HG03175 (cell line): ENCODE data around the gene STPG4.

ENCODE experiments used
- ATAC-seq: cut with Tn5 transposase; IDR thresholded peaks from one replicate; pipeline ENCODE4 v1.9.1; 2021; ENCODE audit warnings: mild to moderate bottlenecking, moderate library complexity; ENCODE audit not compliant: unreplicated experiment

STPG4 gene

GRCh38 chr2:47056868-47057686 is 98.0 kb downstream of the STPG4 start:
- ATAC-seq, result no peak

GRCh38 chr2:47056374-47056773 is 98.7 kb downstream of the STPG4 start:
- ATAC-seq, result no peak

DNA sequence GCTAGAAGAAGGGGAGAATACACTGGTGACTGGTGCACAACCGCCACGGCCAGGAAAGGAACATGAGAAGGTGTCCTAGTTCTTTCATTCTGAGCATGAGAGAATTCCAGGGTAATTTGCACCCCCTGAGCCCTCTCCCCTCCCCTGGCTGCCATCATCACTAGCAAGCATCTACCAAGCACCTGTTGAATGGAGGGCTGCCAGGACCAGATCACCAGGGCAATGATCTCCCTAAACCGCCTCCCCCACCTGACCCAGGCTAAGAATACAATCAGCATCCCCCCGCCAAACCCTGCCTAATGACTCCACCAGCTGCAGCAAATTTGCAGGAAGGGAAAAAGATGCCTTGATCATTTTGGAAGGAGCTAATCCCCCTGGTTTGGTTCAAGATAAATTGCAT is 100.2 kb downstream of the STPG4 start:
- ATAC-seq, result no peak

DNA sequence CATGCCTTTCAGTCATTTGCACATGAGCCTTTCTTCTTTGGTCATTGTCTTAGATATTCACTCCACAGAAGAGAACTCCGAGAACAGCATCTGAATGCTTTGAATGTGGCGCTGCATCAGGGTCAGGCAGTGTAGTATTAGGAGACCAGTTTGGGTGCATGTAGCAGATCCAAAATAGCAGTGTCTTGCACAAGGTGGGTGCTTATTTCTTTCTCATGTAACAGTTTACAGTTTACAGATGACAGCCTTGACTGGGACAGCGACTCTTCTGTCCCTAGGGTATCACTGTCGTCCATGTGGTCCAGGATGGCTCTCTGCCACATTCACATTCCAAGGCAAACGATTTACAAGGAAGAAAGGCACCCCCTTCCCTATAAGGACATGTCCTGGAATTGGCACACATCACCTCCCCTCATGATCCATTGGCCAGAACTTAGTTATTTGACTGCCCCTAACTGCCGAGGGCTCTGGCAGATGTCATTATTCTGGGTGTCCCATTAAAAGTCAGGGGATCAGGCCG is 101.0 kb downstream of the STPG4 start:
- no peak for ATAC-seq

DNA sequence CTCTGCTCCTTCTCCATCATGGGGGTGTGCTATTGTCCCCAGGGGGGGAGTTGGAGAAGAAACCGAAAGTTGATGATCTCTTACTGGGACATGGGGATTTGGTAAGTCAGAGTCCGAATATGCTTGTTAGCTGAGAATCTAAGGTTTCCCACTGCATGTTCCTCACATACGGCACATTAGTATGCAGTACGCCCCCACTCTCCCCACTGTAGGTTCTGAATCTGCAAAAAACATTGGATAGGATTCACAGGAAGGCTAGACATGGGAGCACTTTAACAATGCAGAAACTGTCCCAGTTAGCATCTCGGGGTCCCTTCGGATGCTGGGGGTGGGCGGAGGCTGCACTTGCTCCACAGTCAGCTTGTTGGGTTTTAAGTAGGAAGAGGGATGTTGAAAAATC is 102.3 kb downstream of the STPG4 start:
- no peak for ATAC-seq

GRCh38 chr2:47051562-47051961 is 103.5 kb downstream of the STPG4 start:
- no peak for ATAC-seq

DNA sequence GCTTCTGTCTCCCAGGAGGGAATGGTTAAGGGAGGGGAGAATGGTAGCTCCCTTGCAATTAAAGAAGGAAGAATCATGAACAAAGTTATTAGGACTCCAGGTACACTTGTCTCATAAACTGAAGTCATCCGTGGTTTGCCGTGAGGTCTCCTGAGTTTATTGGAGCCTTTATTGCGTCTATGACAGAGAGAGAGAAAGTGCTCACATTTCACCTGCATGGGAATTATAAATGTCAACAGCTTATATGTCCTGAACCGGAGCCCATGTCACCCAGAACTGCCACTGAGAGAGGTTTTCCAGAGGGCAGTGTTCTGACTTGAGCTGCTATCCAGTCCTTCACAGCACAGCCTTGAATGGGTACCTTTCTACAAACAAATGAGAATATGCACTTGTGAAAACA is 104.3 kb downstream of the STPG4 start:
- no peak for ATAC-seq

DNA sequence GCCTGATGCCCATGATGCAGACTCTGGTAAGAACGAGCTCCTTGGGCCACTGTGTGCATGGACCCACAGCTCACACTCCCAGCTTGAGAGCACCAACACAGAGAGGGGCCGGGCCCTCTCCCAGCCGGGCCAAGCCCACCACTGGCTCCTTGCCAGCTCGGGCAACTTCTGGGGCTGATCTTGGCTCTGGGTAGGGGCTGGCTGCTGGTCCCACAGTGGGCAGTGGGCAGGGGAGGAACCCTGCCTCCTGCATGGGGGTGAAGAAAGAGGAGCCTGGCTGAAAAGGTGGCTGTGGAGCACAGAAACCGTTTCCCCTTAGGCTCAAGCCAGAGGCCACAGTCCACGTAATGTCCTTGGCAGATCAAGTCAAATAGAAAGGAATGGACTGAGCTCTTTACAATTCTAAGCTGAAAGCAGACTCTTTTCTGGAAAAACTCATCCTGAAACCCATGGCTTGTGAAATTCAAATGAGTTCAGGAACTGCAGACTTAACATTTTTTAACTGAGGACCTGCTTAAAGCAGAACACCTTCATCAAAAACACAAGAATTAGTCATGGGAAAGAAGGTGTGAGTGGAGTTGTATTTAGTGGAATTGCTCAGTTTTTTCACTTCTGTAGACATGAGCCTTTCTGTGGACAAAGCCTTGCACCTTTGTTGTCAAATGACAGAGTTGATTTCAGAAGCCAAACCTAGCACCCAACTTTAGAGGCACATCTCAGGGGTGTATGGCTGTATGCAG is 104.9 kb downstream of the STPG4 start:
- ATAC-seq, result no peak

DNA sequence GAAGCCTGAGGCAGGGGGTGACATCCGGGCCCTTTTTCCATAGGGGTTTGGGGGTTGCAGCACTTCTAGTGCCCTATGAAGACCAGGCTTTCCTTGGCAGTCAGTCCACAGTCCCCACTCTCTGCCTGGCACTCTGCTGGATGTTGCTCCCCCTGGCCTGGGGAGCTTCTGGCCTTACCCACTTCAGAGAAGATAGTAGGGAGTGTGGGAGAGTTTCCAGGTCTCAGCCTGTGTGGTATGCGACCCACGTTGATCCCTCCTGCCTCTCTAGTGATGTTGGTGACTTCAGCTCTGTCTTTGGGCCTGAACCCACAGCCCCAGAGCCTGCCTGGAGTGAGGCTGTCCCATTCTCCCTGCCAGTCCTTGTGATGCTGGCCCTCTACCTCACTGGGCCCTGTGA is 105.6 kb downstream of the STPG4 start:
- ATAC-seq, result no peak

DNA sequence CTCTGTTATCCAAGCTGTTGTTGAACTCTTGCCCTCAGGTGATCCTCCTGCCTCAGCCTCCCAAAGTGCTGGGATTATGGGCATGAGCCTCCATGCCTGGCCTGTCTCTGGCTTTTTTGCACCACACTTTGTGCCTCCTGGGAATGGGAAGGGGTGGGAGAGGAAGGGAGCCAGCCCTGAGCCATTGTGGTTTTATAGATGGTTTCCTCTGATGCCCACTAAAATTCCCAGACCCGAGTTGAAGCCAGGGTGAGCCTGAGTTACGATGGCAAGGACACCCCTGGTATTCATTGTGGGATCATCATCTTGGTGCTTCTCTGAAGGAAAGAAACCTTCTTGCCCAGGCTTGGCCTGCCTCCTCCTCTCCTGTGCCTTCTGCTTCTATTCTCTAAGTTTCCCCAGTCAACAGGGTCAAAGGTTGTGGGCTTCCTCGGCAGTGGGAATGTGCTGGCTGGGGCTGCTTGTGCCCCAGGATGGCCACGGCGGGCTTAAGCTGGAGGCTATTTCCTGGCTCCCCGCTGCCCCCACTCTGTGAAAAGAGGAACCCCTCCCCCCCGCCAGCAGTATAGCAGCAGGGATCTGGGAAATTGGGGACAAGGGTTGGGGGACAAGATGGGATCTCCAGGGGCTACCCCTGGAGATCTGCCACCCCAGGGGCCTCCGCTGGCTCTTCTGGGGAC is 106.2 kb downstream of the STPG4 start:
- no peak for ATAC-seq

- ATAC-seq, result no peak
Observed at GRCh38 chr2:47046271-47046670, 108.8 kb downstream of the STPG4 start.

DNA sequence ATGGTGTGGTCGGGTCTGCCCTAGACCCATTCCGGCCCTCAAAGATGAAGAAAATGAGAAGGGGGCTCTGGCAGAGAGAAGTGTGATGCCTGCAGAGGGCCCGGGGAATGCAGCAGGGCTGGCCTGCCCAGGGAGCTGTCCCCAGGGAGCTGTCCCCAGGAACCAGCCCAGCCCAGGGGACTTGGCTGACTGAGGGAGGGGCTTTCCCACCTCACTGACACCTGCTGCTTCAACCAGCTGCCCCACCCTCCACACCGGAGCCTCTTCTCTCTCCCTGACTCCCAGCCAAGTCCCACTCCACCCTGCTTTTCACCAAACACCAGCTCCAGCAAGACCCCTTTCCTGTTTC is 111.2 kb downstream of the STPG4 start:
- no peak for ATAC-seq

DNA sequence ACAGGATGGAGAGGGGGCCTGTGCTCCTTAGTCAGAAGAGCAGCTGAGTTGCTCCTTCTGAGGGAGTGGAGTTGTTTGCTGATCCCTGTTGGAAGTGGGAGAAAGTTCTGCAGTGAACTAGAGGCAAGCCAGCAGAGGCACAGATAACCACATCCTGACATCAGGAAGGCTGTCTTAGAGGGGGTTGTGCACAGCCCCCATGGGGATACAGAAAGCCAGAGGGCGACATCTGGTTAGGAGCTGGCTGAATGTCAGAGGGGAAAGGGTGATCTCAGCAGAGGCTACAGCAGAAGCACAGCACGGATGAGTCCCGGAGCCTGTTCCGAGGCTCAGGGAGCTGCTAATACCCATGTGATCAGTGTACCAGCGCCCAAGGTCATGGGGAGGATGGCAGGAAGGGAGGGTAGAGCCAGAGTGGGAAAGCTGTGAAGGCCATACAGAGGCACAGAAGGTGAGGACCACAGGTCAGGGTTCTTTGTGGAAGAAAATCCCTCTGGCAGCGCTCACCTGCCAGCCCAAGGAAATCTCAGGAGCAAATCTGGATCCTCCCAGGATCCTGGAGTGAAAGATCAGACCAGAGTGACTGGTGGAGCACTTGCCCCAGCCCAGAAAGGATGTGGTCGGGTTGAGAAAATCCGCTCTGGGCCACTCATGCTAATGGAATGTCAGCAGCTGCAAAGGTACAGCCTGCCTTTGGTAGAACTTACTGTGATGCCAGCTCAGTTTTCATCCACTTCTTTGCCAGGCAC is 111.8 kb downstream of the STPG4 start:
- no peak for ATAC-seq

GRCh38 chr2:47041891-47042684 is 113.0 kb downstream of the STPG4 start:
- no peak for ATAC-seq

DNA sequence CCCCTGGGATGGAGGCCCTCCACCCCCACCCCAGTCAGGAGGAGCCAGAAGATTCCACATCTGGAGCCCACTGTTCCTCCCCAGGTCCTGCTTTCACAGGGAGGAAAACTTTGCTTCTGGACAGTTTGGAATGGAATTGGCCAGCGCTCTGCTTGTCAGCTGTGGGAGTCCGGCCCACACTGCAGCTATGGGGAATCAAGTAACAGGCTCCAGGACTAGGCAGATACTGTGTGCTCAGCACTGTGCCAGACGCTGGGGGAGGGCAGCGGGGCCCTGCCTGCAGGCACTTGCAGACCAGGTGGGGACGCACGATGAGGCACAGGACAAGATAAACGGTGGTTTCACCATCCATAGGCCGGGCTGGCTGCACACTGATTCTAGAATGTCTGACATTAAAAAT is 114.0 kb downstream of the STPG4 start:
- ATAC-seq, result no peak

- no peak for ATAC-seq
Observed at GRCh38 chr2:47040651-47041050, 114.5 kb downstream of the STPG4 start.

DNA sequence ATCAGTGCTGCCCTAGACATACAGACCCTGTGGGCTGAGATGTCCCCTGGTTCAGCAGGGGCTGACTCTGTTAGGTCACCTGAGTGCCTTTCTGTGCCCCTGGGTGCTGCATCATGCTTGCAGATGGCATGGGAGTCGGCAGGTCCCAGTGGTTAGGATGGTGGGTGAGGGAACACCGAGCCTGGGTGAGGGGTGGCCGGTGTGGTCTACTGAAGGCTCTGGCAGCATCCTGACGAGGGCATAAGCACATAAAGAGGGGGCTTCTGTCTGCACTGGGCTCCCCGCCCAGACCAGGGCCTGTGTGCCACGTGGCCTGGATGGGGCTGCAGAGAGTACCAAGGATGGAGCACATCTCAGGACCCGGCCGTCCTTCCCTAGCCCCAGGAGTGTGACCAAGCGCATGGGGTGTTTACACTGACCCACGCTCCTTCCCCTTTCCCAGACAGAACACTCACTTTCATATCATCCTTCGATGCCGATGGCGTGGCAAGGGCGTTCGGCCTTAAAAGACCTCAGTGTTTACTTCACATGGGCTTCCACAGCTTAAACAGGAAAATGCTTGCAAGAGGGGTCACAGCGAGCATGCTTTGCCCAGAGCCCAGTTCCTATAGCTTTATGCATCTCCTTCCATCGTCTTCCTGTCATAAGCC is 115.1 kb downstream of the STPG4 start:
- no peak for ATAC-seq

GRCh38 chr2:47039489-47039870 is 115.6 kb downstream of the STPG4 start:
- no peak for ATAC-seq

GRCh38 chr2:47038656-47039488 is 116.2 kb downstream of the STPG4 start:
- ATAC-seq, result peak; percentile 44
